Neuronal stem cell (in vitro differentiated cells): ENCODE results near the gene TSTD1.

Experiments
- DNase-seq: peaks from one replicate; pipeline ENCODE4 v3.0.0-alpha.2; 2013; ENCODE audit warnings: low spot score
- H2AFZ ChIP-seq: one replicate; pipeline ENCODE4 v1.6.1; 2013; ENCODE audit warnings: mild to moderate bottlenecking, low read length, inconsistent platforms
- H2AK5ac ChIP-seq: 2 replicates; pipeline ENCODE4 v1.6.1; 2013; ENCODE audit warnings: low read depth, mild to moderate bottlenecking, inconsistent platforms, low read length, moderate library complexity, mixed read lengths
- H2BK120ac ChIP-seq: 2 replicates; pipeline ENCODE4 v1.6.1; 2013; ENCODE audit warnings: low read depth, mild to moderate bottlenecking, inconsistent platforms, low read length, moderate library complexity, mixed read lengths
- H2BK12ac ChIP-seq: one replicate; pipeline ENCODE4 v1.6.1; 2013; ENCODE audit warnings: low read length, inconsistent platforms
- H2BK15ac ChIP-seq: 2 replicates; pipeline ENCODE4 v1.6.1; 2013; ENCODE audit warnings: mild to moderate bottlenecking, low read length, inconsistent platforms, mixed read lengths
- H2BK5ac ChIP-seq: one replicate; pipeline ENCODE4 v1.6.1; 2013; ENCODE audit warnings: inconsistent platforms, mild to moderate bottlenecking, low read length, moderate library complexity
- H3K14ac ChIP-seq: one replicate; pipeline ENCODE4 v1.6.1; 2013; ENCODE audit warnings: low read length, inconsistent platforms
- H3K18ac ChIP-seq: 2 replicates; pipeline ENCODE4 v1.6.1; 2013; ENCODE audit warnings: low read length, inconsistent platforms
- H3K23ac ChIP-seq: 2 replicates; pipeline ENCODE4 v1.6.1; 2013; ENCODE audit warnings: low read depth, mild to moderate bottlenecking, mixed read lengths, low read length, inconsistent platforms; ENCODE audit not compliant: poor library complexity
- H3K27ac ChIP-seq: replicated peaks from 3 replicates; pipeline ENCODE4 v1.5.1; 2013; ENCODE audit warnings: low read length, inconsistent platforms
- H3K27me3 ChIP-seq, 3 experiments: 2 replicates each; pipeline ENCODE4 v1.6.1; 2013; ENCODE audit warnings: low read length in 3 of 3, mild to moderate bottlenecking in 2 of 3, inconsistent platforms in 1 of 3, low read depth in 1 of 3, mixed read lengths in 1 of 3, moderate library complexity in 1 of 3; ENCODE audit not compliant: control insufficient read depth in 3 of 3, insufficient read depth in 3 of 3
- H3K36me3 ChIP-seq, 2 donors: replicated peaks in 1 of 2; 2 replicates each; pipeline ENCODE4 v1.6.1; 2013; ENCODE audit warnings: low read length in 2 of 2; ENCODE audit not compliant: control insufficient read depth in 2 of 2, insufficient read depth in 2 of 2
- H3K4ac ChIP-seq: 2 replicates; pipeline ENCODE4 v1.6.1; 2013; ENCODE audit warnings: inconsistent platforms, mild to moderate bottlenecking, low read length, moderate library complexity
- H3K4me1 ChIP-seq, 2 donors: 1 replicate in 1 of 2; 2 replicates in 1 of 2; pipeline ENCODE4 v1.6.1; 2013; ENCODE audit warnings: low read length in 2 of 2, low read depth in 1 of 2; ENCODE audit not compliant: control insufficient read depth in 2 of 2, insufficient read depth in 1 of 2
- H3K4me2 ChIP-seq: one replicate; pipeline ENCODE4 v1.6.1; 2013; ENCODE audit warnings: mild to moderate bottlenecking, low read length, inconsistent platforms; ENCODE audit not compliant: insufficient read depth, poor library complexity, severe bottlenecking
- H3K4me3 ChIP-seq, 2 donors: 2 replicates each; pipeline ENCODE4 v1.5.1; 2013; ENCODE audit warnings: low read length in 2 of 2, mild to moderate bottlenecking in 2 of 2, inconsistent platforms in 1 of 2, moderate library complexity in 1 of 2
- H3K79me1 ChIP-seq: one replicate; pipeline ENCODE4 v1.6.1; 2013; ENCODE audit warnings: low read depth, mild to moderate bottlenecking, inconsistent platforms, low read length, moderate library complexity
- H3K9ac ChIP-seq: one replicate; pipeline ENCODE4 v1.6.1; 2013; ENCODE audit warnings: mild to moderate bottlenecking, low read depth, low read length, inconsistent platforms; ENCODE audit not compliant: poor library complexity
- H3K9me3 ChIP-seq, 2 donors: replicated peaks in 1 of 2; 2 replicates each; pipeline versions ENCODE3 to v1.6.1; 2013; ENCODE audit warnings: low read length in 2 of 2, mild to moderate bottlenecking in 2 of 2, inconsistent platforms in 1 of 2, low read depth in 1 of 2, mixed read lengths in 1 of 2, moderate library complexity in 1 of 2; ENCODE audit not compliant: control insufficient read depth in 2 of 2, insufficient read depth in 1 of 2
- H4K8ac ChIP-seq: one replicate; pipeline ENCODE4 v1.6.1; 2013; ENCODE audit warnings: low read depth, mild to moderate bottlenecking, inconsistent platforms, low read length, moderate library complexity
- H4K91ac ChIP-seq: one replicate; pipeline ENCODE4 v1.6.1; 2013; ENCODE audit warnings: low read length, low read depth, mild to moderate bottlenecking, inconsistent platforms; ENCODE audit not compliant: poor library complexity
- WGBS, 2 donors: extraction: QIAGEN DNeasy Blood & Tissue Kit; methylation state at CpG; one replicate each; pipeline ENCODE4 v1.1.7; 2013; ENCODE audit warnings: missing lambda C conversion rate in 2 of 2, mixed read lengths in 1 of 2; ENCODE audit not compliant: insufficient read length in 2 of 2, insufficient replicate concordance in 1 of 2; ENCODE audit errors: extremely low coverage in 2 of 2; 5-methylcytosine and 5-hydroxymethylcytosine counted together

The TSTD1 gene

GRCh38 chr1:160999376-160999775 is 39.4 kb downstream of the TSTD1 start:
- Histone ChIP-seq H3K27me3 (no peaks in the 10 kb centered on the region), H3K79me1 (no peaks in the 10 kb centered on the region), H2AFZ (no peak overlapping the region), H3K27ac (no peak overlapping the region), H3K36me3 (peaks cover 0 to 29% of the 10 kb centered on the region in 2 donors), H3K14ac (no peak overlapping the region), H3K18ac (no peak overlapping the region), H2BK12ac (no peak overlapping the region), H3K4me2 (no peak overlapping the region), H4K91ac (no peak overlapping the region), H3K9ac (no peak overlapping the region), H3K4me1 (no peaks in the 10 kb centered on the region), H2AK5ac (no peak overlapping the region), H3K23ac (no peak overlapping the region), H2BK15ac (no peak overlapping the region), H2BK120ac (no peak overlapping the region), H4K8ac (no peak overlapping the region), H3K4me3 (no peak overlapping the region), H3K4ac (no peak overlapping the region), H2BK5ac (no peak overlapping the region), H3K9me3 (no peaks in the 10 kb centered on the region)
- no peak for DNase-seq
- no CpG with 5 or more reads among the region's 5 CpGs for WGBS, 2 donors

GRCh38 chr1:160997323-160998038 is 41.3 kb downstream of the TSTD1 start:
- H3K9ac ChIP-seq = no peak overlapping the region
- H3K23ac ChIP-seq = no peak overlapping the region
- no peak overlapping the region for H2BK5ac ChIP-seq
- H3K4me3 ChIP-seq = no peak overlapping the region
- no peak overlapping the region for H3K14ac ChIP-seq
- DNase-seq = no peak
- H3K9me3 ChIP-seq = no peaks in the 10 kb centered on the region
- H2AFZ ChIP-seq = peak overlapping the region; percentile 50
- no peak overlapping the region for H3K4ac ChIP-seq
- no peaks in the 10 kb centered on the region for H3K4me1 ChIP-seq
- no peak overlapping the region for H3K18ac ChIP-seq
- WGBS, 2 donors = no CpG with 5 or more reads among the region's 1 CpG
- no peak overlapping the region for H3K27ac ChIP-seq
- H3K4me2 ChIP-seq = no peak overlapping the region
- peaks cover 0 to 29% of the 10 kb centered on the region in 2 donors for H3K36me3 ChIP-seq
- no peak overlapping the region for H2BK15ac ChIP-seq
- H3K27me3 ChIP-seq = no peaks in the 10 kb centered on the region
- no peak overlapping the region for H2BK12ac ChIP-seq
- no peak overlapping the region for H4K91ac ChIP-seq
- H4K8ac ChIP-seq = no peak overlapping the region
- no peak overlapping the region for H2AK5ac ChIP-seq
- no peaks in the 10 kb centered on the region for H3K79me1 ChIP-seq
- no peak overlapping the region for H2BK120ac ChIP-seq

- Histone ChIP-seq H3K4me3 (no peak overlapping the region), H3K9me3 (no peaks in the 10 kb centered on the region), H3K36me3 (peaks cover 0 to 28% of the 10 kb centered on the region in 2 donors), H2AFZ (no peak overlapping the region), H2BK15ac (no peak overlapping the region), H2BK5ac (no peak overlapping the region), H4K8ac (no peak overlapping the region), H3K18ac (no peak overlapping the region), H4K91ac (no peak overlapping the region), H3K79me1 (no peaks in the 10 kb centered on the region), H3K9ac (no peak overlapping the region), H3K27me3 (no peaks in the 10 kb centered on the region), H3K4ac (no peak overlapping the region), H3K14ac (no peak overlapping the region), H2BK12ac (no peak overlapping the region), H3K4me1 (no peaks in the 10 kb centered on the region), H3K23ac (no peak overlapping the region), H3K27ac (no peak overlapping the region), H2BK120ac (no peak overlapping the region), H3K4me2 (no peak overlapping the region), H2AK5ac (no peak overlapping the region)
- DNase-seq = no peak
- whole genome bisulfite sequencing, 2 donors = no CpG with 5 or more reads among the region's 3 CpGs
Observed at GRCh38 chr1:160996178-160996577, 42.6 kb downstream of the TSTD1 start.

GRCh38 chr1:160993544-160994193 is 45.1 kb downstream of the TSTD1 start:
- Histone ChIP-seq H3K18ac (no peak overlapping the region), H3K23ac (no peak overlapping the region), H2BK12ac (no peak overlapping the region), H3K4me2 (no peak overlapping the region), H2BK15ac (no peak overlapping the region), H4K91ac (no peak overlapping the region), H3K14ac (no peak overlapping the region), H2BK5ac (no peak overlapping the region), H3K4me1 (no peaks in the 10 kb centered on the region), H3K27me3 (no peaks in the 10 kb centered on the region), H3K36me3 (peaks cover 0 to 9% of the 10 kb centered on the region in 2 donors), H3K4me3 (no peak overlapping the region), H3K4ac (no peak overlapping the region), H4K8ac (no peak overlapping the region), H3K79me1 (no peaks in the 10 kb centered on the region), H2BK120ac (no peak overlapping the region), H3K9ac (no peak overlapping the region), H3K9me3 (no peaks in the 10 kb centered on the region), H3K27ac (no peak overlapping the region), H2AK5ac (no peak overlapping the region), H2AFZ (no peak overlapping the region)
- no CpG with 5 or more reads among the region's 14 CpGs for WGBS, 2 donors
- no peak for DNase-seq
